Thyroid gland (tissue), 4 donors: ENCODE data around the gene CFAP58.

Source experiments
- POLR2A ChIP-seq, 2 donors: fragments of 450-650 bp; IDR thresholded peaks; one replicate each; pipeline ENCODE4 v1.6.1; 2017; ENCODE audit warnings: antibody characterized with exemption in 2 of 2, mild to moderate bottlenecking in 2 of 2, moderate library complexity in 1 of 2
- TF ChIP-seq, protein P1 (sequence below), 6 experiments: fragments of 200-600 bp in 3 of 6; fragments of 450-650 bp in 3 of 6; sonication (generic) in 3 of 6; IDR thresholded peaks; one replicate each; pipeline ENCODE4 v1.5.1; 2016 to 2019; ENCODE audit warnings: antibody characterized with exemption in 6 of 6, mild to moderate bottlenecking in 2 of 6, inconsistent platforms in 1 of 6, moderate library complexity in 1 of 6

DNA sequence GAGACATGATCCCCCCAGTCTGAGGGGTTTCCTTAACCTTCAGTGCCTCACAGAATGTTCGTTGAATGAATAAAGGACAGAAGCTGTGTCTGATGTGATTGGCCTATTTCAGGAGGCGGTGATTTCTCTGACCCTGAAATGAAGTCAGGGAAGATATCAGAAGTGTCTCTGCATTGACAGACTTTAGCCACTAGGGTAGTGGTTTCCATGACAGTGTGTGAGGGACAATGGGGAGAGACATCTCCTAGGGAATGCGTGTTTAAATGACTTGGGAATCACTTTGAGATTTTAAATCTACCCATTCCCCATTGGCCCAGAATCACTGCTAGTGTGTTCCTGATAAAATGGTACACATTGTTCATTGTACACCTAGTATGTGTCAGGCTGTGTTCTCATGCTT lies 132.0 kb downstream of the CFAP58 start:
- TF ChIP-seq, protein P1, sequence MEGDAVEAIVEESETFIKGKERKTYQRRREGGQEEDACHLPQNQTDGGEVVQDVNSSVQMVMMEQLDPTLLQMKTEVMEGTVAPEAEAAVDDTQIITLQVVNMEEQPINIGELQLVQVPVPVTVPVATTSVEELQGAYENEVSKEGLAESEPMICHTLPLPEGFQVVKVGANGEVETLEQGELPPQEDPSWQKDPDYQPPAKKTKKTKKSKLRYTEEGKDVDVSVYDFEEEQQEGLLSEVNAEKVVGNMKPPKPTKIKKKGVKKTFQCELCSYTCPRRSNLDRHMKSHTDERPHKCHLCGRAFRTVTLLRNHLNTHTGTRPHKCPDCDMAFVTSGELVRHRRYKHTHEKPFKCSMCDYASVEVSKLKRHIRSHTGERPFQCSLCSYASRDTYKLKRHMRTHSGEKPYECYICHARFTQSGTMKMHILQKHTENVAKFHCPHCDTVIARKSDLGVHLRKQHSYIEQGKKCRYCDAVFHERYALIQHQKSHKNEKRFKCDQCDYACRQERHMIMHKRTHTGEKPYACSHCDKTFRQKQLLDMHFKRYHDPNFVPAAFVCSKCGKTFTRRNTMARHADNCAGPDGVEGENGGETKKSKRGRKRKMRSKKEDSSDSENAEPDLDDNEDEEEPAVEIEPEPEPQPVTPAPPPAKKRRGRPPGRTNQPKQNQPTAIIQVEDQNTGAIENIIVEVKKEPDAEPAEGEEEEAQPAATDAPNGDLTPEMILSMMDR (IDR thresholded peaks at IDR 0.05), result no peak
- no peak for TF ChIP-seq POLR2A (IDR thresholded peaks at IDR 0.05)
